ENCODE results near the gene FGF14.

Gene FGF14

DNA sequence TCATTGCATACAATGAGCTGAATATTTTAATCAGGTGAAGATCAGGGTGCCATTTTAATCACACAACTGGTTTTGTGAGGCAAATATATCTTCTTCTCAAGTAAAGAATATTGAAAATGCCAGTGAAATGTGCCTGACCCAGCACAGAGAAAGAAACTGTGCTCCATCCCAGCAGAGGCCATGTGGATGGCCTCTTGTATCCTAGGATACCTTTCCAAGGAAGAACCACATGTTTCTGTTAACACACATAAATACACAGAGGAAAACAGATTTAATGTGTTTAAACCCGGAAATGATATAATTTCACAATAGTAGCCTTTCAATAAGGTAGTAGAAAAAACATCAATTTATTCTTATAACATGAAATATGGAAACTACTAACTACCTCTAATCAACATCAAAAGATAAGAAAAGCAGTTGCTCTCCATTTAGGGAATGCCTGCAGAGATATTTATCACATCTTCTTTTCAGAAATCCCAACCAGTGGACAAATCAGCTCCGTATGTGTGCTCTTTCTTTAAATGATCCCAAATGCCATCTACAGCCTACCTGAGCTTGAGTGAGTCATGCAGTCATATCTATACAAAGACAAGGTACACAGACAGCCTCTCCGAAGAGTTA lies 157.1 kb downstream of the FGF14 start:
- DNase-seq (ENCODE audit: extremely low read depth, low read depth) = no peak
- TF ChIP-seq, protein P1, sequence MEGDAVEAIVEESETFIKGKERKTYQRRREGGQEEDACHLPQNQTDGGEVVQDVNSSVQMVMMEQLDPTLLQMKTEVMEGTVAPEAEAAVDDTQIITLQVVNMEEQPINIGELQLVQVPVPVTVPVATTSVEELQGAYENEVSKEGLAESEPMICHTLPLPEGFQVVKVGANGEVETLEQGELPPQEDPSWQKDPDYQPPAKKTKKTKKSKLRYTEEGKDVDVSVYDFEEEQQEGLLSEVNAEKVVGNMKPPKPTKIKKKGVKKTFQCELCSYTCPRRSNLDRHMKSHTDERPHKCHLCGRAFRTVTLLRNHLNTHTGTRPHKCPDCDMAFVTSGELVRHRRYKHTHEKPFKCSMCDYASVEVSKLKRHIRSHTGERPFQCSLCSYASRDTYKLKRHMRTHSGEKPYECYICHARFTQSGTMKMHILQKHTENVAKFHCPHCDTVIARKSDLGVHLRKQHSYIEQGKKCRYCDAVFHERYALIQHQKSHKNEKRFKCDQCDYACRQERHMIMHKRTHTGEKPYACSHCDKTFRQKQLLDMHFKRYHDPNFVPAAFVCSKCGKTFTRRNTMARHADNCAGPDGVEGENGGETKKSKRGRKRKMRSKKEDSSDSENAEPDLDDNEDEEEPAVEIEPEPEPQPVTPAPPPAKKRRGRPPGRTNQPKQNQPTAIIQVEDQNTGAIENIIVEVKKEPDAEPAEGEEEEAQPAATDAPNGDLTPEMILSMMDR (IDR thresholded peaks at IDR 0.05; ENCODE audit: low read depth, low read length) = no peak

DNA sequence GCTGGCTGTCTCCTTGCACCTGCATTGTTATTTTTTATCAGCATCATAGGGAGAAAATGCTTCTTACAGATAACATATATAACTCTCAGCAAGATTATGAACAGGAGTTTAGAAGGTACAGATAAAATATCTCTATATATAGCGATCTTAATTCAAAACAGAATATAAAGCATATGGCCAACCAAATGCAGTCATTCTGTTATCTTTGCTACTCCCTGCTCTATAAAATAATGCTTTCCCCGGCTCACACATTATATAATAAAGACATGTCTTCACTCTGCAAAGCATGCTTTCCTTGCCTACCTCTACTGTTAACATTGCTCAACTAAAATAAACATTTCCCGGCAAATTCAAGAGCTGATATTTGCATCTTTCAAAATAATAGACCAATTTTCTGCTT lies 161.7 kb downstream of the FGF14 start:
- no peak for DNase-seq (ENCODE audit: extremely low read depth, low read depth)
- TF ChIP-seq, protein P1 (IDR thresholded peaks at IDR 0.05; ENCODE audit: low read depth, low read length) = no peak

DNA sequence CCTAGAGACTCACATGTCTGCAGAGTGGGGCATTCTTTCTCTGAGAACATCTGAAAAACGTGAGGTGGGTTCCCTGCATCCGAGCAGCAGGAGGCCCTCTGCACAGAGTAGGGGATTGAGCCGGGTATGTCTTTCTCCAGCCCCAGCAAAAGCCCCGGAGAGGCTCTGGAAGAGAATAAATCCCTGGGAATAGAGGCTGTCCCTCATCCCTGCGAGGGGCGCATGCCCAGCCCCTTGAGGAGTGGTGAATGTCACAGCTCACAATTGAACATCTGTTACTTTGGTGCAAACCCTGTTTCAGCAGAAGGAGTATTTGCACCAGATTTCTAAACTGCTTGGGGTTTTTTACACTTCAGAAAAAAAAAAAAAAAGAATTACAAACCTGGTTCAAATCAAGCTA lies 164.6 kb downstream of the FGF14 start:
- TF ChIP-seq, protein P1 (IDR thresholded peaks at IDR 0.05; ENCODE audit: low read depth, low read length) = no peak
- no peak for DNase-seq (ENCODE audit: extremely low read depth, low read depth)

DNA sequence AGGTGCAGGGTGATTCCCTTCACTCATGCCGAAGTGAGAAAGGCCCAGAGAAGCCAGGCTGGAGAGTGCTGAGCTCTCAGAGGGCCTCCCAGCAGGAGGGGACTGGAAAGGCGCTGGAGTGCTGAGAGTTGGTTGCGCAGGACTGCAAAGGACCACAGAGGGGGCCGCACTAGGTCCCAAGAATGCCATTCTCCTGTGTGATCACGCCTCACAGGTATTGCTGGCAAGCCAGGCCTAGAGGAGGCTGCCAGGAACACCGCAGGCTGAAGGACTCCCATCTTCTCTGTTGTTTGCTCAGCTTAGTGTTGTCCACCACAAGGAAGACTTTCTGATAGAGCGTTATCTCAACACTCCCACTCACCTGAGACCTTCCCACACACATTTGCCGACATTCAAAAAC lies 165.0 kb downstream of the FGF14 start:
- DNase-seq (ENCODE audit: extremely low read depth, low read depth) = no peak
- TF ChIP-seq, protein P1 (IDR thresholded peaks at IDR 0.05; ENCODE audit: low read depth, low read length) = no peak

DNA sequence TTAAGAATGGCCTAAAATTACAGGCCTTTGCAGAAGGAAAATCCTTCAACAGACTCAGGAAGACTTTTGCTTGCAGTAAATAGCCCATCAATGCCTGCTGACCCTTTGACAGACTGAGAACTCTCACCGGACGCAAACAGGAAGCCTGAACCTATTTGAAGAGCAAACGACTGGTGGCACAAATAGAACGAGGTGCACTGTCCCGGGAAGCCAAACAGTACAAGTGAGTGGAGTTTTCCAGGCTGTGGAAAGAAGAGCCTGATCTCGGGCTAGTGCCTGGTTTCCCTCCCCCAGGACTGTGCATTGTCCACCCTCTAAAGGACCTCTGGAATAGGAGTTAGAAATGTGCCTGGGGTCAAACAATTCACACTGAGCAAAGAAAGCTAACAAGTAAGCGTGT lies 165.5 kb downstream of the FGF14 start:
- TF ChIP-seq, protein P1 (IDR thresholded peaks at IDR 0.05; ENCODE audit: low read depth, low read length) = no peak
- no peak for DNase-seq (ENCODE audit: extremely low read depth, low read depth)

DNA sequence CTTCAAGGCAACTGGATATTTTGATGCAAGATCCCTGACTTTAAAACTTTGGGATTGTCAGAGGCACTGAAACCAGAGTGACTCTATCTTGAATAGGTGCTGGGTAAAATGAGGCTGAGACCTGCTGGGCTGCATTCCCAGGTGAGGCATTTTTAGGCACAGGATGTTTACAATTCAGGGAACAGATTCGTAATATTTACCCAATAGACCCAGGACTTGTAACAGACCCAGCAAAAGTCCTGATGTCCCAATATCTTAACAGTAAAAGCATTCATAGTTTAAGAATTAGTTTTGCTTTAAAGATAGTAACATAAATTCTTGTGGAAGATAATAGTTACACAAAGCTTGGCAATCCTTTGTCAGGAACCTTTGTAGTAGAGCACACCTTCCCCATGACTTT lies 166.2 kb downstream of the FGF14 start:
- TF ChIP-seq, protein P1 (IDR thresholded peaks at IDR 0.05; ENCODE audit: low read depth, low read length) = no peak
- DNase-seq (ENCODE audit: extremely low read depth, low read depth) = no peak

DNA sequence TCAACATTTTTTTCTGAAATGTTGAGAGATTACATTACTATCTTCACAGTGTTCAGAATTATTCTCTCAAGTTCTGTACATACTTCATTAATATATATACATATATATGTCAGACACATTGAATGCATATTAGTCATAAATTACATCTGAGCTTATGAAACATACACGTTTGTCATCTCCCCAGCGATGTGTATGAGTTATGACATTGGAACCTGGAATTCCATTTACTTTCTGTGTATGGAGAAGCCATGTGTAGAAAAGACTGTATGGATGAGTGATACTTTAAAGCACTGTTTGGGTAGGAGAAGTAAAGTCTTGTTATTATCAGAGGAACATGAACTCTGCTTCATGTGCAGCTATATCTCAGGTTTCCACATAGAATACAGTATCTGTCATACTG lies 167.2 kb downstream of the FGF14 start:
- no peak for DNase-seq (ENCODE audit: extremely low read depth, low read depth)
- TF ChIP-seq, protein P1 (IDR thresholded peaks at IDR 0.05; ENCODE audit: low read depth, low read length) = no peak
